Endothelial cell of umbilical vein (primary cell): ENCODE data around the gene GRIA3. TPM values are rescaled to one million over a fixed set of nuclear protein-coding genes. Genes with fewer than 3 reads are reported as not detected.

Source experiments
- BruUV-seq: library from RNA; stranded (reverse); fragments of 400-500 nt; replicated peaks from 2 replicates; lab custom pipeline; 2021; lab: Mats Ljungman, UMichigan
- CTCF ChIA-PET: fragments of 300-600, 350-600 bp; sonication (Branson Sonifier 250); formaldehyde crosslinking; loops from one replicate; lab custom pipeline; 2021; ENCODE audit warnings: antibody characterized with exemption, inconsistent platforms; lab: Charles Lee
- POLR2A ChIA-PET: fragments of 300-600, 350-600 bp; sonication (Branson Sonifier 250); formaldehyde crosslinking; loops from one replicate; lab custom pipeline; 2021; ENCODE audit warnings: antibody characterized with exemption, inconsistent platforms; lab: Charles Lee
- DNase-seq: peaks from one replicate; pipeline ENCODE4 v3.0.0-alpha.2; 2011; ENCODE audit warnings: low read depth, low spot score
- FAIRE-seq: peaks from 2 replicates; lab custom pipeline; 2011; peaks lifted over from hg19 to GRCh38; lab: Jason Lieb, UNC
- H2AFZ ChIP-seq: 2 replicates; pipeline ENCODE4 v1.6.0; 2012; ENCODE audit warnings: low read depth, low read length, control low read depth, inconsistent platforms
- H3K27ac ChIP-seq: 2 replicates; pipeline ENCODE4 v1.5.1; 2011; ENCODE audit warnings: low read depth, mild to moderate bottlenecking, control low read depth, low read length, moderate library complexity; ENCODE audit not compliant: insufficient read depth
- H3K27me3 ChIP-seq, 2 experiments: 2 replicates each; pipeline versions ENCODE4 v1.6.0 to v1.6.1; 2011; ENCODE audit warnings: low read length in 2 of 2, mixed read lengths in 1 of 2; ENCODE audit not compliant: control insufficient read depth in 2 of 2, insufficient read depth in 2 of 2
- H3K36me3 ChIP-seq, 2 experiments: 2 replicates in 1 of 2; 3 replicates in 1 of 2; pipeline ENCODE4 v1.5.1; 2011; ENCODE audit warnings: low read length in 2 of 2, mild to moderate bottlenecking in 1 of 2, moderate library complexity in 1 of 2; ENCODE audit not compliant: control insufficient read depth in 2 of 2, insufficient read depth in 2 of 2; ENCODE audit errors: extremely low read depth in 1 of 2
- H3K4me1 ChIP-seq: 3 replicates; pipeline ENCODE4 v1.5.1; 2011; ENCODE audit warnings: mild to moderate bottlenecking, low read length; ENCODE audit not compliant: control insufficient read depth, insufficient read depth; ENCODE audit errors: extremely low read depth
- H3K4me2 ChIP-seq: 2 replicates; pipeline ENCODE4 v1.6.1; 2011; ENCODE audit warnings: low read length, control low read depth, mixed read lengths; ENCODE audit not compliant: insufficient read depth
- H3K4me3 ChIP-seq, 3 experiments: fragments of 200-600 bp in 1 of 3; sonication (generic), shearing (Covaris generic) in 1 of 3; replicated peaks in 1 of 3; 2 replicates each; pipeline ENCODE4 v1.5.1; 2011 to 2016; ENCODE audit warnings: control low read depth in 3 of 3, low read length in 3 of 3, mild to moderate bottlenecking in 2 of 3, inconsistent platforms in 1 of 3, low read depth in 1 of 3, moderate library complexity in 1 of 3; ENCODE audit not compliant: insufficient read depth in 1 of 3
- H3K79me2 ChIP-seq: 2 replicates; pipeline ENCODE4 v1.6.0; 2012; ENCODE audit warnings: low read length, inconsistent platforms; ENCODE audit not compliant: control insufficient read depth, insufficient read depth
- H3K9ac ChIP-seq: replicated peaks from 2 replicates; pipeline ENCODE3; 2011; ENCODE audit warnings: low read length, control low read depth; ENCODE audit not compliant: insufficient read depth; ENCODE audit errors: extremely low read depth
- H3K9me1 ChIP-seq: replicated peaks from 3 replicates; pipeline ENCODE4 v1.6.0; 2011; ENCODE audit warnings: mild to moderate bottlenecking, low read length; ENCODE audit not compliant: control insufficient read depth, insufficient read depth; ENCODE audit errors: extremely low read depth
- H3K9me3 ChIP-seq: replicated peaks from 2 replicates; pipeline ENCODE4 v1.5.1; 2012; ENCODE audit warnings: low read length, inconsistent platforms; ENCODE audit not compliant: control insufficient read depth, insufficient read depth
- H4K20me1 ChIP-seq: replicated peaks from 2 replicates; pipeline ENCODE3; 2011; ENCODE audit warnings: mild to moderate bottlenecking, low read length; ENCODE audit not compliant: control insufficient read depth, insufficient read depth; ENCODE audit errors: extremely low read depth
- CTCF ChIP-seq, 2 donors: IDR thresholded peaks; 1 replicate in 1 of 2; 2 replicates in 1 of 2; pipeline ENCODE4 v1.5.1; 2011; ENCODE audit warnings: low read length in 2 of 2, mild to moderate bottlenecking in 2 of 2, moderate library complexity in 2 of 2, control low read depth in 1 of 2, inconsistent platforms in 1 of 2, low read depth in 1 of 2; ENCODE audit not compliant: insufficient read depth in 1 of 2; ENCODE audit errors: extremely low read depth in 1 of 2
- EZH2 ChIP-seq: IDR thresholded peaks from 2 replicates; pipeline ENCODE4 v1.6.1; 2012; ENCODE audit warnings: borderline replicate concordance, low read depth, mild to moderate bottlenecking, moderate library complexity, low read length, inconsistent platforms; ENCODE audit not compliant: severe bottlenecking
- FOS ChIP-seq: IDR thresholded peaks from 2 replicates; pipeline ENCODE4 v1.6.1; 2011; ENCODE audit warnings: mild to moderate bottlenecking, low read length, moderate library complexity, borderline replicate concordance; ENCODE audit not compliant: insufficient read depth
- GATA2 ChIP-seq: IDR thresholded peaks from 2 replicates; pipeline ENCODE4 v1.7.0; 2011; ENCODE audit warnings: low read depth, mild to moderate bottlenecking, moderate library complexity, mixed read lengths, low read length; ENCODE audit not compliant: insufficient read length, insufficient read depth
- JUN ChIP-seq: IDR thresholded peaks from 2 replicates; pipeline ENCODE4 v1.6.1; 2011; ENCODE audit warnings: borderline replicate concordance, low read depth; ENCODE audit not compliant: insufficient read length, insufficient read depth
- MAX ChIP-seq: IDR thresholded peaks from 2 replicates; pipeline ENCODE4 v1.6.1; 2011; ENCODE audit not compliant: insufficient read depth, insufficient read length
- MYC ChIP-seq: IDR thresholded peaks from one replicate; pipeline ENCODE4 v1.6.1; 2011; ENCODE audit warnings: mild to moderate bottlenecking, low read depth, low read length
- POLR2A ChIP-seq: IDR thresholded peaks from 2 replicates; pipeline ENCODE4 v1.6.1; 2012; ENCODE audit warnings: low read depth, mild to moderate bottlenecking, control low read depth, low read length
- POLR2AphosphoS5 ChIP-seq: IDR thresholded peaks from 2 replicates; pipeline ENCODE4 v1.6.1; 2012; ENCODE audit warnings: low read depth, mild to moderate bottlenecking, control low read depth, low read length, moderate library complexity; ENCODE audit not compliant: insufficient read depth
- dilution Hi-C: fragments of 300-500 bp; cut with MboI; formaldehyde crosslinking; loops from one replicate; pipeline ENCODE4 v1.15.0; 2019; ENCODE audit warnings: low sequenced_read_pairs; ENCODE audit not compliant: extremely low pct_ligation_motif_present
- intact Hi-C: fragments of 100-400 bp; cut with micrococcal nuclease; formaldehyde crosslinking; loops from one replicate; pipeline ENCODE4 v1.10.0; 2022
- polyA plus RNA-seq, 4 experiments: library from polyadenylated mRNA; depleted of rRNA in 3 of 4; stranded (reverse) in 3 of 4; unstranded in 1 of 4; fragments of >200 nt; gene quantifications; 2 replicates each; pipeline versions ENCODE4 v1.2.1 to v1.2.3, GENCODE V29; 2011 to 2012; ENCODE audit warnings: missing spikeins in 1 of 4
- total RNA-seq: library from RNA; stranded (reverse); gene quantifications from 2 replicates; pipeline ENCODE4 v1.2.3, GENCODE V29; 2021

GRIA3 gene
- total and polyA plus RNA-seq, 2 donors (not counting 3 experiments of a cell fraction or from before 2014, with no cell fraction given): not detected

- intact Hi-C loops: no loop called here
- no peaks in the 10 kb centered on the region for H3K79me2 ChIP-seq
- no peaks in the 10 kb centered on the region for H3K9me3 ChIP-seq
- H3K27me3 ChIP-seq: no peaks in the 10 kb centered on the region
- ChIA-PET CTCF (no interaction called here), POLR2A (no interaction called here)
- dilution Hi-C loops: no loop called here
- H3K4me2 ChIP-seq: no peak overlapping the region
- no TSS peak for BruUV-seq
- DNase-seq: no peak
- FAIRE-seq: no peak
- TF ChIP-seq POLR2AphosphoS5: no peak
- TF ChIP-seq FOS: no peak
- TF ChIP-seq MAX: no peak
- no peak for TF ChIP-seq CTCF (IDR thresholded peaks at IDR 0.05; ENCODE audit: extremely low read depth in 1 of 2, insufficient read depth in 1 of 2, low read depth in 1 of 2, low read length in 2 of 2)
- no peak for TF ChIP-seq GATA2
- TF ChIP-seq MYC: no peak
- TF ChIP-seq POLR2A: no peak
- no peak for TF ChIP-seq EZH2
- no peak for TF ChIP-seq JUN
- no peak overlapping the region for H3K4me3 ChIP-seq
- H3K27ac ChIP-seq: no peak overlapping the region
- no peaks in the 10 kb centered on the region for H4K20me1 ChIP-seq
- H3K4me1 ChIP-seq: no peaks in the 10 kb centered on the region
- H3K36me3 ChIP-seq: no peaks in the 10 kb centered on the region
- no peak overlapping the region for H2AFZ ChIP-seq
- H3K9ac ChIP-seq: no peak overlapping the region
- no peaks in the 10 kb centered on the region for H3K9me1 ChIP-seq
These were observed 93.7 kb downstream of the GRIA3 start for GRCh38 chrX:123277821-123278220.
